NCI-H2081 (cell line): ENCODE measurements around the gene CFAP54.
"Not testable (repeated sequence)": the region's sequence is repeated elsewhere in the genome, so short reads cannot be mapped to it uniquely, and the experiment has no call there.

Experiments used
- DNase-seq, 2 experiments: peaks; one replicate each; lab custom pipeline; 2025; lab: John Stamatoyannopoulos, UW

The CFAP54 gene, protein sequence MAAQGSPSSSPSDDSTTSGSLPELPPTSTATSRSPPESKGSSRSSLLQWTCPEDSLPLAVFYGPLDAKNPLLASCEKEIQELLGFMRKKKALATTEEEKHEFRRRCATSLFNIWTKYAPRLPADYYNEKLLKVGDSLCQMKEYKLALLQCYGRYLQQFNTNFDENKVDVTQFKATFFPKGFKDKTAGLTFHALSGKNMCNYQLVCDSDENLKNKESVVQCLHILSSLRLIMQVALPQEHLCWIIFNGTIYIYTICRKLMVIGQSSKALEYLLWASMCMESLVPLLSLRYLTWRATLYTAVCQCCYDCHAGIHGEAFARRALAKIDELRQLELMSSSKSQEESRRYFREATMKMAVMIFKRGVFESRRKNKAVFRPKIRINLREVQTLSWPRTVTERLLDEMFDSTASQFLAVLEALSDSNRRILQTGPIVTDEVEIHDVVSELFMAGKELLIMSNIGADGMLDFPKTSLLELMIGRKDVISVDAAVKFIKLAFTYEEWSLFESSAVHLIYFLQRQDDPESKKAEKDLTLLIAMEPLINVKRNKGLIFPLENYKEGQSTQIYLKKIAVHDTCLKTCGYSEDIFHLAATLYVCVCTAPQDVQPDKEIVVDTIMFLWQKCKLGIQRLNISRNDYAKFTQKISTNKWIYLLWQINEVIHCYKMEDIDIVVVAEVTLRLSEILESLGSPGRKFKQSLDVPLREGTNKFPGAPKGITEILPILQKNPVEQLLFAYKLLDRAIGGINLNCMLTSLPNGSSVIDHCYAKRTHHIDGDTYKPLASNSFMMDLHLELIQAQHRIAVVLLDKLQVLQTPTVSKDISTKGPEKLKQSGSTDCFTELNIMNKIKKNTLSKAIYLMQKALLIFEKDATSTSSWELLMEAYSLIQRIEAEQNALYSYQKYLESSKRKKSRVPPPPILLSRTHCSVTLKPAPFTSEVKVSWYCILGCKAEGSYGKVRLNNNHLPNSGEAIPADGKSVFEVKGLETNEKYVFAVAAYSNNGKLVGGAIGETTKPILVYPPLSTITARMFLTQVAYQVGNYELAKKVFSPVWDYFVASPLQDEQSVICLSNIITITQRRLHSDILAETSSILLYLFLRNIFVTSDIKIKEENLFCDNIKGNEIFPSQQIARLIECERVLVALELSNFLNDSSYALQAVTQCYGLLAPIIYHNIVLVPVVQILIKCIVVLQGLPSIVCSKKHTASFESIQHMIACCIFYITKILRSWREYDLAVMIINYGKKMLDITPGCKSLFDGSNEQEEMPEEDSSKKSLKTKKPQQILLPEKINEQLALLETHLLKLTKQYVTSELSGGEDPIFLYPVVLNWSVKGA (N-terminal part only)

DNA sequence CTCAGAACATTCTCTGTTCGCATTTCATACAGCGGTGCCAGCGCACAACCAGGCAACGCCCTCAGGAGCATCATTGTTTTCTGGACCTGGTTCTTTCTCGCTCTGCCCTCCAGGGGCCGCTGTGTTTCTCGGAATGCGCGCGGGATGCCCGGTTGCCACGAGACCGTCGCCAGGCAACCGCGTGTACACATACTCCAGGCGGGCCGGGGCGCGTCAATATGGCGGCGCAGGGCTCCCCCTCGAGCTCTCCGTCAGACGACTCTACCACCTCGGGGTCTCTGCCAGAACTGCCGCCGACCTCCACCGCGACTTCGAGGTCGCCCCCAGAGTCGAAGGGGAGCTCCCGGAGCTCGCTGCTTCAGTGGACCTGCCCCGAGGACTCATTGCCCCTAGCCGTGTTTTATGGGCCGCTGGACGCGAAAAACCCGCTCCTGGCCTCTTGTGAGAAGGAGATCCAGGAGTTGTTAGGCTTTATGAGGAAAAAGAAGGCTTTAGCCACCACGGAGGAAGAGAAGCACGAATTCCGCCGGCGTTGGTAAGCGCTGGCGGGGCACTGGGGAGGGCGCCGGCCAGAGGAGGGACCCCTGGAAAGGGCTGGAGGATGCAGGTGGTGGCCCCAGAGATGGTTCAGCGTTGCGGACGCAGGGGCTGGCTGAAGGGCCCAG is at the start of gene CFAP54:
Gene CFAP54 (plus strand): TSS at position 186 of the 665 bp plus-strand sequence. CDS start 33 bp downstream, at position 219.
- DNase-seq = peak; percentile 90 to 93

GRCh38 chr12:96441816-96442215 is 47.6 kb upstream of the CFAP54 start:
- no peak for DNase-seq

- DNase-seq = no peak
These were observed 46.5 kb upstream of the CFAP54 start for GRCh38 chr12:96442906-96443305.

- DNase-seq = no peak
These were observed 45.0 kb upstream of the CFAP54 start for GRCh38 chr12:96444399-96444798.

GRCh38 chr12:96445691-96446583 is 43.4 kb upstream of the CFAP54 start:
- no peak for DNase-seq

- no peak for DNase-seq
These were observed 42.1 kb upstream of the CFAP54 start for GRCh38 chr12:96447256-96447655.

- DNase-seq = no peak
These were observed 41.1 kb upstream of the CFAP54 start for GRCh38 chr12:96448300-96448699.

GRCh38 chr12:96452261-96452922 is 37.0 kb upstream of the CFAP54 start:
- no peak for DNase-seq

DNA sequence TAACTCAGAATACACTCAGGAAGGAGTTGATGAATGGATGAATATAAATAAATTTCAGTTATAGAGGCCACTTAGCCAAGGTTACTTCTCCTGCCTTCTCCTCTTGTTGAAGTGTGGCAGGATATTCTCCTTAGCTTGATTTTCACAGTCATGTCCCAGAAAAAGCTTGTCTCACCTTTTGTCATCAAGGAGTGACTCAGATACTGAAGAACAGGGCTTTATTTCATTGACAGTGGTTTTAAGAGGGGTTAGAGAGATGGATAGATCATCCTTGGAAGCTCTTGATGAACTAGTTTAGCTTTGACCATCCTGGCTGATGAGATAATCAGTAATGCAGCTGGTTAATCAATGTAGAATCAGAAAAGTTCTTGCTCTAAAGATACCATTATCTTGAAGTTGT is 35.0 kb upstream of the CFAP54 start:
- no peak for DNase-seq

DNA sequence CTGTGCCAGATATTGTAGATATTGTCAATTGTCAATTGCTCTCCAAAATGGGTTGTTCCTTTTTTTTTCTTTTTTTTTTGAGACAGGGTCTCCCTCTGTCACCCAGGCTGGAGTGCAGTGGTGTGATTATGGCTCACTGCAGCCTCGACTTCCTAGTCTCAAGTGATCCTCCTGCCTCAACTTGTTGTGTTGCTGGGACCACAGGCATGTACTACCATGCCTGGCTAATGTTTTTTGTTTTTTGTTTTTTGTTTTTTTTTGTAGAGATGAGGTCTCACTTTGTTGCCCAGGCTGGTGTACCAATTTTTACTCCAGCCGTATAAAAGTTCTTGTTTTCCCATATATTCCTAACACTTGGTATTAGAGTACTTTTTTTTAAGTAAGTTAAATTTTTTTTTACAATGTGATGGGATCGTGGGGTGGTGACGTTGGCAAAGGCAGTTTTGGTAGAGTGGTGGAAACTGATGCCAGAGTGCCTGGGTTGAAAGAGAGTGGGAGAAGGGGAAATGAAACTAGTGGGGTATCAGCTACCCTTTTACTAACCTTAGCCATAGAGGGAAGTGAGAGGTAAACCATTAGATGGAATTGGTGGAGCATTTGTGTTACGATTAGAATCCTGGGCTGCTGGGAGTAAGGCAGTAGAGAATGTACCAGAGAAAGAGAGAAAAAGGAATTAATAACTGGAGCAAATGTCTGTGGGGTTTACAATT is 33.0 kb upstream of the CFAP54 start:
- DNase-seq = no peak

DNA sequence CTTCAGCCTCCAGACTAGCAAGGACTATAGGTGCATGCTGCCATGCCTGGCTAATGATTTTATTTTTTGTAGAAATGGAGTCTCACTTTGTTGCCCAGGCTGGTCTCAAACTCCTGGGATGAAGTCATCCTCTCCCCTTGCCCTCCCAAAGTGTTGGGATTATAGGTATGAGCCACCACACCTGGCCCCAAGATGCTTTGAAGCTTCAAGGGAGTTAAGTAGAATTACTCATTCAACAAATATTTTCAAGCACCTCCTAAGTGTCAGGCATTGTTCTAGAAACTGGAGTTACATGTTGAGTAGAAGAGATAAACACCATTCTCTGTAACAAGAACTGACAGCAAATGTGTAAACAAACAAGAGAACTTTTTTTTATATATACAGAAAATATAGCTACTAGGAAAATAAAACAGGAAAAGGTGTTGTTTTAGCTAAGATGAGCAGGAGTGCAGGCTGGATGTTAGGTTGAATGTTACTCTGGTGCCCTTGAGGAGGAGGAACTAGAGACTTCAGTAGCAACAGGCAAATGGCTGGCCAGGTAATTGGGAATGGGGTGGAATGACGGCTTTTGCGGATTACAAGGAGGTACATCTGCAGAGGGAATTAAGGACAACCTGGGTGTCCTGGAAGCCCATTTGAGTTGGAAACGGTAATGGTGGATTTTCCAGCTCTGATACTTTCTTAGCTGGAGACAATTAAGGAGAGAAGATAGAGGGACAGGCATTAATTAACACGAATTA is 32.0 kb upstream of the CFAP54 start:
- no peak for DNase-seq

DNA sequence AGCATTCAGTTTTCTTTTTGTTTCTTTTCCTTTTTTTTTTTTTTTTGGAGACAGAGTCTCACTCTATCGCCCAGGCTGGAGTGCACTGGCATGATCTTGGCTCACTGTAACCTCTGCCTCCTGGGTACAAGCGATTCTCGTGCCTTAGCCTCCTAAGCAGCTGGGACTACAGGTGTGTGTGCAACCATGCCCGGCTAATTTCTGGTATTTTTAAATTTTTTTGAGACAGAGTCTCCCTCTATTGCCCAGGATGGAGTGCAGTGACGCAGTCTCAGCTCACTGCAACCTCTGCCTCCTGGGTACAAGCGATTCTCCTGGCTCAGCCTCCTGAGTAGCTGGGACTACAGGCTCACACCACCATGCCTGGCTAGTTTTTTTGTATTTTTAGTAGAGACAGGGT is 30.1 kb upstream of the CFAP54 start:
- not testable (repeated sequence) for DNase-seq

DNA sequence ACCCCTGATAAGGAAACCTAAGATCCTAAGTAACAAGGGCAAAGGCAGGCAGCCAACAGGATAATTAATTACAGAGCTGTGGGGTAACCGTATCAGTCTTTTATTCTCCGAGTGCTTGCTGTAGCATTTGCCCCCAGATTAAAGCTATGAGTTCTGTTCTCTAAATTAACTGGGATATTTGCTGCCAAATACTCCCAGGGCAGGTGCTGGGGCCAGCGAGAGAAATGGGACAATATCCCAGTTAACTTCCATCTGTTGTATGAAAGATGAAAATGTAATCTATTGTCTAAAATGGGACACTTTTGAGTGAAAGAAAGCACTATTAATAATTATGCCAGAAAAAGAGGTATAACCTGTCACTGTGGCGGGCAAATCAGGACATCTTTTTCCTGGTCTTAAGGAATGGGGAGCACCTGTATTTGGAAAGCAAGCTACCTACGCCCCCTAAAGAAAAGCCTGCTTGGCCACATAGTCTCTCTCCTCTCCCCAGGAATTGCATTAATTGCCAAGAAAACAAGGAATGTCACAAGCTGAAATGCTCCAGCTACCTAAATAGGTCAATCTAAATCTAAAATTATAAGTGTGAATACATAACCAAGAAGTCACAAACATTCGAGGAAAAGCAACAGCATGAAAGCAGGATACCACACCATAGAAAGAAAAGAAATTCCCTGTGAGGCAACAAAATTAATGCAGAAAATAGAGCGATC is 26.7 kb upstream of the CFAP54 start:
- DNase-seq = no peak

DNA sequence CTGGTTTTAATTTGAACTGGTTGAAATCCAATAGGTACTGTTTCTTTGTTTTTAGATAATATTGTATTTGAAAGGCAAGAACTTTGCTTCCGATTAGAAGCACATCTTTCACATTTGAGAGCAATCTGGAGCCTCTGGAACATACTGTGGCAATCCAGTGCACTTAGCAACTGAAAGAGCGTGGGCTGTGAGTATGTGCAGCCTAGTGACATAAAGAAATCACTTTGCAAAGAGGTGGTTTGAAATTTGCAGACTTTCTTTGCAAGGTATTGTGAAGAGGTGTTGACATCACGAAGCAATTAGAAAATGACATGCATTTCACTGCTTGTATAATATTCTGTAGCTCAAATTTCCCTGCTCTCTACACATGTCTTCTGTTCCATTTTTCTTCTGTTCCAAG is 23.5 kb upstream of the CFAP54 start:
- no peak for DNase-seq

- no peak for DNase-seq
These were observed 22.2 kb upstream of the CFAP54 start for GRCh38 chr12:96466939-96467751.

DNA sequence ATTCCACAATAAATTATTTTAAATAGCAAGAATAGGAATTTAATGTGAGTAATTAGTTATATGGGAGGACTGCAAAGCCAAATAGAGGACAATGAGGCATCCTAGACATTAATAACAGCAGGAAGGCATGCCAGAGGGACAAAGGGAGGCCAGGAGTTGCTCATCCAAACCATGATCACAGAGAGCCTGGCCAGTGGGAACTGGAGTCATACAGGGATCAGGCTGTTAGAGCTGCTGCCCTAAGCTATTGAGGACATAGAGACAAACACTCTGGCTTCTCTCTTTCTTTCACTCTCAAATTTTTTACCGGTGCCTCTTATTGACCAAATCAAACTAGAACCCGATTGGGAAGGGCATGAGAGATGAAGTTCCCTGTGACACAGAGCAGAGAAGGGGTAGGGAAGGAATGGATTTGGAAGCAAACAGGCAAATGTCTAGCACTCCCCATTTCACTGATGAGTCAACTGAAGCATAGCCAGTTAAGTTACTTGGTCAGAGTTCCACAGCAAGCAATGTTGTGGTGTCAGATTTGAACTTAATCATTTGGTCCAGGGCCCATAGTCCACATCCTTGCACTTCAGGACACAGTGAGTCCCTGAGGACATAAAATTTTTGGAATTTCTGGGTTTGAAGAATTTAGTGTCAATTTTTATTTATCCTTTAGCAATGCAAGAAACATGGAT is 17.9 kb upstream of the CFAP54 start:
- DNase-seq = no peak
